ENCODE results near the gene ZBTB39.
A peak's percentile ranks its signal among the peaks of the same experiment; 100 is the strongest.
"Not testable (repeated sequence)": the region's sequence is repeated elsewhere in the genome, so short reads cannot be mapped to it uniquely, and the experiment has no call there.

Gene ZBTB39

DNA sequence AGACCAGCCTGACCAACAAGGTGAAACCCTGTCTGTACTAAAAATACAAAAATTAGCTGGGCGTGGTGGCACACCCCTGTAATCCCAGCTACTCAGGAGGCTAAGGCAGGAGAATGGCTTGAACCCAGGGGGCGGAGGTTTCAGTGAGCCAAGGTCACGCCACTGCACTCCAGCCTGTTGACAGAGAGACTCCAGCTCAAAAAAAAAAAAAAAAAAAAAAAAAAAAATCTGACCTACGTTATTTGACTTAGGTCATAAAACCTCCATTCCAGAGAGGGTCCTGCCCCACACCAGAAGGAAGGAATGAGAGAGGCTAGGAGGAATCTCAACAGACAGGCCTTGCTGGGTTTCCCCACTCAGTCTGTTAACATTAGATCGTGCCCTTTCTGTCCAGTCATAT, 12.0 kb upstream of the ZBTB39 start:
- H3K27ac Mint-ChIP-seq; H3K4me3 Mint-ChIP-seq; H3K9me3 Mint-ChIP-seq; H3K36me3 Mint-ChIP-seq (ENCODE audit: low read depth); H3K4me1 Mint-ChIP-seq (ENCODE audit: low read depth): not testable (repeated sequence)
- H3K27me3 Mint-ChIP-seq (ENCODE audit: low read depth), result peaks cover 24% of the 10 kb centered on the region

DNA sequence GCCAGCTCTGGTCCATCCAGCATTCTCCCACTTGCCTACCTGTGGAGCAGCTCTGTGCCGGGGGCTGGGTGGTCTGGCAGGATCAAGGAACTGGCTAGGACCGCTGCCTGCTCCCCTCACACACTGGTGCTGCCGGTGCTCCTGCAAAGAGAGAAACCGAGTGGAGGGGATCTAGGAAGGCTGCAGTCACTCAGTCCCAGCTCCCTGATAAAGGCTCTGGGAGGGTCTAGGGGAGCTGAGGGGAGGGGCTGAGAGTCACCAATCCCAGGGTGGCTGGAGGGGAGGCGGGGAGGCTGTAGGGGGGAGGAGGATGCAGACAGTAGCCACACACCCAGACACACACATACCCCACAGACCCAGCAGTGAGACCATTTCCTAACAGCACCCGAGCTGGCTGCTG, 10.0 kb upstream of the ZBTB39 start, which contains the start of gene TAC3:
Gene TAC3 (minus strand): TSS at position 182 of the 400 bp plus-strand sequence. CDS start 732 bp downstream, outside the sequence.
- Mint-ChIP-seq H3K4me3 (no peak within 1 kb of the TSS), H3K9me3 (no peaks in the 10 kb centered on the region), H3K36me3 (ENCODE audit: low read depth) (no peaks in the 10 kb centered on the region), H3K27me3 (ENCODE audit: low read depth) (peaks cover 38% of the 10 kb centered on the region), H3K4me1 (ENCODE audit: low read depth) (peaks cover 11% of the 10 kb centered on the region), H3K27ac (no peak within 1 kb of the TSS)

DNA sequence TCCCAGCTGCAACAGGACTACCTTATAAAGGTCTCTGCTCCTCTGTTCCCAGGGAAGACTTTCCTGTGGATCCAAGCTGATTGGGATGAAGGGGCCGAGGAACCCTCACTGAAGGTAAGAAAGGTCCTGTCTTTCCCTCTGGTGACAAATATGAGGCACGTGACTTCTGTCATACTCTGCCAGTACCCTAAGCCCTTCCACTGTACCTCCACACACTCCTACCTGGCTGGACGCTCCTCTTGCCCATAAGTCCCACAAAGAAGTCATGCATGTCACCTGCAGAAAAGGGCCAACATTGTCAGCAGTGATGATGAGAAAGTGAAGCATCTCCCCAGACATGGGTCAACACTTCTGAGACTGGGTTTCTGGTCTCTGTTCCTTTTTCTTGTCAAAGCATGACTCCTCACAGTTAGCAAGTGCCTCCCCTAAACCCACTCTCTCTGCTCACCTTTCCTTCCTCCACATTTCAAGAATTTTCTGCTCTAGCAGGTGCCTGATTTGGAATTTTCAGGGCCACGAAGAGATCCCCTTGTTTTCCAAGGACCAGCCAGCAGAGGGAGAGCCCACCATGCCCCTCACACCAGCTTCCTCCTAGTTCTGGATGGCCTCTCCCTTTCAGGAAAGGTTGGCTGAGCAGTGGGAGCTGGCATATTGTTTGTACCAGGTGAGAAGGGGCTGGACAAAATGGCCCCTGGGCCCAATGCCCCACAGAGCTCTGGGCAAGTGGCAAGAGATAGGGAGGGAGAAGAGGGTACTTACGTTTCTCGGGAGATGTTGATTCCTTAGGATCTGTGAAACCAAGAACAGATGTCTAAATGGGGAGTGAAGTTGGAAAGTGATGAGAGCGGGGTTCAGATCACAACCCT, 6.5 kb upstream of the ZBTB39 start:
- Mint-ChIP-seq H3K36me3 (ENCODE audit: low read depth) (no peaks in the 10 kb centered on the region), H3K27ac (no peak overlapping the region), H3K4me3 (no peak overlapping the region), H3K4me1 (ENCODE audit: low read depth) (peaks cover 18% of the 10 kb centered on the region), H3K27me3 (ENCODE audit: low read depth) (peaks cover 38% of the 10 kb centered on the region), H3K9me3 (no peaks in the 10 kb centered on the region)

DNA sequence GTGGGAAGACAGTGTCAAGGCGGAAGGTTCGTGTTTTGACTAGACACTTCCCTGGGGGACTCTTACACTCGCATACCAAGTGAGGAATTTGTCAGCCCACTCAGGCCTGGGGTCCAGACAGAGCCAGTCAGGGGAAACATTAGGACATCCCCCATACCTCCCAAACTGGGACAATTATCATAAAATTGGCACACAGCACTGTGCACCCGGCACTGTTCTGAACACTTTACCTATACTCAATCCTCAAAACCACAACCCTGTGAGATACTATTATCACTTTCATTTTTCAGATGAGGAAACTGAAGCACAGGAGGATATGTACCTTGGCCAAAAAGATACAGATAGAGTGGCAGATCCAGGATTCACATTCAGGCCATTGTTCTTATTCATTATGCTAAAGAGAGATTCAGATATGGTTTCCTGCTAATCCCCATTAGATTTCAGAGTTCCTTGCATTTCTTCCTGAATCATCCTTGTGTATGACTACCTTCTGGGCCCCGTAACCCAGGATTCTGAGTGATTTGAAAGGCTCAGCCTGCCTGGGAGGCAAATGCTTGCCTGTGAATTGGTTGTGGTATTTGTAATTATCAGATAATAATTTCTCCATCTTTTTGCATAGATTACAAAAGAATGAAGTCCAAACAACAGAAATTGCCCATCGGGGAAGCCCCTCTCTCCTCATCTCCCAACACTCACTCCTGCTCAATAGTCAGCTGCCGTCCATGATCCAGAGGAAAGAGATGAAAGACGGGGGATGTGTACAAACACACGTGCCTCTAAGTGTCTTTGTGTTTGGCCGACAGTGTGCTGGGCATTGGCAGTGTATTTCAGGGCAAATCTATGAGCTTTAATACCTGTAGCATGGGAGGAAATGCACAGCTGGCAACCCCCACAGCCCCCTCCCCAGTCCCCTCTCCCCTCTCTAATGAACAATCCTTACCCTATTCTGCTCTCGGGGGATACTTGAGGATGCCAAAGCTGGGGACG, 5.4 kb upstream of the ZBTB39 start:
- H3K9me3 Mint-ChIP-seq, result no peaks in the 10 kb centered on the region
- H3K27me3 Mint-ChIP-seq (ENCODE audit: low read depth), result peaks cover 38% of the 10 kb centered on the region
- peak overlapping the region; percentile 69 for H3K27ac Mint-ChIP-seq
- no peak overlapping the region for H3K4me3 Mint-ChIP-seq
- no peaks in the 10 kb centered on the region for H3K36me3 Mint-ChIP-seq (ENCODE audit: low read depth)
- H3K4me1 Mint-ChIP-seq (ENCODE audit: low read depth), result peaks cover 26% of the 10 kb centered on the region

DNA sequence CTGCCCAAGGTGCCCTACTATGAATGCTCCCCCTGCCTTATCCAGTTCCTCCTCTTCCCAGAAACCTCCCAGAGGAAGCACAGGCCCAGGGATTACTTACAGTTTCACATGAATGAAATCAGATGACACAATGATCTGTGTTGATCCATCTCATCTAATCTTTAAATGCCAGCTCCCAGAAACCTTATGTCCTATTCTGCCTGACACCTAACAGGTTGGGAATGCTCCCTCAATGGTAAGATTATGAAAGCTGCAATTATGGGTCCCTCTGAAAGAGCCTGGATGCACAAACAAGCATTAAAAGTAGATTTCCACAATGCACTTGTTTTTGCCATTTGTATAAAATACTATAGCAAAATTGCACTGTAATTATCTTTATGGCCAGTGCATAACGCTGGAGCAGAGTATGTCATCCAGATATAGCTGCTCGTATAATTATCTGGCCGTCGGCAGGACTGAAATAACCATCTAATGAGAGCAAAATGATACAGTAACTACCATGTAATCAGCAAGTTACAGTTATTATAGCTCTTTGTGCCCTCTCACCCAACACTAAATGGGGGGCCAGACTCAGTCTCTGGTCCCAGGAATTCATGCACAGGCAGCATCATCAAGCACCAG, 4.4 kb upstream of the ZBTB39 start:
- no peak overlapping the region for H3K4me3 Mint-ChIP-seq
- no peaks in the 10 kb centered on the region for H3K9me3 Mint-ChIP-seq
- no peak overlapping the region for H3K27ac Mint-ChIP-seq
- peaks cover 37% of the 10 kb centered on the region for H3K27me3 Mint-ChIP-seq (ENCODE audit: low read depth)
- H3K36me3 Mint-ChIP-seq (ENCODE audit: low read depth), result no peaks in the 10 kb centered on the region
- peaks cover 28% of the 10 kb centered on the region for H3K4me1 Mint-ChIP-seq (ENCODE audit: low read depth)

DNA sequence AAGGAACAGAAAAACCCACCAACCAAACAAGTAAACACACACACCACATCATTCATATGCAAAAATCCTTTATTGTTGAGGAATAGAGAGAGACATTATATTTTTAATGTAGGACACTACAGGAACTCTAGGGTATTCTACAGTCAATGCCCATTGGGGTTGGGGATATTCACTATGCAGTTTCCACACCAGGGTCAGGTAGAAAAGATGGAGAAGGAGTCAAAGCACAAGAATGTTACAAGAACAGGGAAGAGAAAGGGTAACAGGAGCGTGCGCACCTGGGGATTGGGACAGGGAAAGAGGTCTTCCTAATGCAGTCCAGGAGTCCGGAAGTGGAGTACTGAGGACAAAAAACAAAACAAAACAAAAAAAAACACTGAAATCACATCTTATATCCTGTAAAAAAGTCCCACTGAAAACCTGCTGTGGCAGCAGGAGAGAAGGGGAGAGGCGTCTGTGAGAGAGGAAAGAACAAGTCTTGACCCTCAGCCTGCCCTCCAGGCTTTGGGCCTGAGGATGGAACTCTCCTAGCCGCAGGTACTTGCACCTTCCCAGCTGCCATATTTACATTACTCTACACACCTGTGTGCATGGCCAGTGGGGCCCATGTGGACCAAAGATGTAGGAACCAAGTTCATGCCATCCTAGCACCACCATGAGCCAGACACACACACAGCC, 3.7 kb upstream of the ZBTB39 start:
- Mint-ChIP-seq H3K4me3 (no peak overlapping the region), H3K9me3 (no peaks in the 10 kb centered on the region), H3K27me3 (ENCODE audit: low read depth) (peaks cover 31% of the 10 kb centered on the region), H3K4me1 (ENCODE audit: low read depth) (peaks cover 34% of the 10 kb centered on the region), H3K36me3 (ENCODE audit: low read depth) (peaks cover 2% of the 10 kb centered on the region), H3K27ac (no peak overlapping the region)

DNA sequence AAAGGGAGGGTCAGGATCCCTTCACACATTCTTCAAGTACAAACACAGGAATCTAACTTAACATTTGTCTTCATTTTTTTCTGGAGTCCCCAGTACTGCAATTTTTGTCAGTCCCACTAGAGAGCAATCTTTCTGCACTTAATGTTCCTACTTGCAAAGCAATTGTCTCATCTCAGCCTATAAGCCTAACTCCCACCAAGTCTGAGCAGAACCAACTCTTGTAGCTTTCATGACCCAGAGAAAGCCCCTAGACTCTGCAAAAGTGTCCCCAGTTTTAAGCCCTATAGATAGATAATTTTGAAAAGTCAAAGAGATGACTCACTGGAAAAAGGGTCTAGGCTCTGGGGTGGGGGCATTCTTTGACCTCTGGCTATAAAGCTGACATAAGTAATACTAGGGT, 1.8 kb upstream of the ZBTB39 start:
- Mint-ChIP-seq H3K4me1 (ENCODE audit: low read depth) (peaks cover 40% of the 10 kb centered on the region), H3K4me3 (no peak overlapping the region)

DNA sequence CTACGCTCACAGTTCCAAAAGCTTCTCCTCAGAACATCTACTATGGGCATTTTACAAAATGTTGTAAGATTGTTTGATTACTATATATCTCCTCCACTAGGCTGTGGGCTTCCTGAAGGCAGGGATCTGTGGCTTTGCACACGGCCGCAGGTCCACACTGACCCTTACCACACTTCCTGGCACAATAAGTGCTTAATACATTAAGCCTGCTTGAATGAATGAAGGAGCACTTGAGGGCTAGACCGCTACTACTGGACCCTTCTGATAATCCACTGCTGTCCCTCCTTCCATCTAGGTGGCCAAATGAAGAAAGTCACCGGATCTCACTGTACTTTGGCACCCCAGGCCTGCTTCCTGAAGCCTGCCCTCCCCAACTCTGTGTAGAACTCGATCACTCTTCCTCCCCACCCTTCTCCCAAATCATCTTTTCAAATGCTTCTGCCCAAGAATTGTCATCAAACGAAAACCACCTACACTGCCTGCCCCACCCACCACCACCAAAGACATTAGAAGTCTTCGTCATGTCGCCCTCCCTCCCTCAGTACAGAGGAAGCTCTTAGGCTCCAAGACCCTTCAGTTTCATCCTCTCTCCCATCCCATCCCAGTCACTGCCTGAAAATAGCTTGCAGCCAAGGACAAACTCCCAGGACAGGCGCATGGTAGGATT, 596 bp upstream of the ZBTB39 start:
- Mint-ChIP-seq H3K4me1 (ENCODE audit: low read depth) (peaks cover 39% of the 10 kb centered on the region), H3K27me3 (ENCODE audit: low read depth) (peaks cover 6% of the 10 kb centered on the region), H3K9me3 (no peaks in the 10 kb centered on the region), H3K4me3 (peak overlapping the region; percentile 89), H3K36me3 (ENCODE audit: low read depth) (peaks cover 19% of the 10 kb centered on the region), H3K27ac (peak overlapping the region; percentile 89)

More for the DNA sequence above, 1.8 kb upstream of the ZBTB39 start:
- peaks cover 12% of the 10 kb centered on the region for H3K36me3 Mint-ChIP-seq (ENCODE audit: low read depth)
- H3K27ac Mint-ChIP-seq, result peak overlapping the region; percentile 57
- H3K9me3 Mint-ChIP-seq, result no peaks in the 10 kb centered on the region
- H3K27me3 Mint-ChIP-seq (ENCODE audit: low read depth), result peaks cover 14% of the 10 kb centered on the region

DNA sequence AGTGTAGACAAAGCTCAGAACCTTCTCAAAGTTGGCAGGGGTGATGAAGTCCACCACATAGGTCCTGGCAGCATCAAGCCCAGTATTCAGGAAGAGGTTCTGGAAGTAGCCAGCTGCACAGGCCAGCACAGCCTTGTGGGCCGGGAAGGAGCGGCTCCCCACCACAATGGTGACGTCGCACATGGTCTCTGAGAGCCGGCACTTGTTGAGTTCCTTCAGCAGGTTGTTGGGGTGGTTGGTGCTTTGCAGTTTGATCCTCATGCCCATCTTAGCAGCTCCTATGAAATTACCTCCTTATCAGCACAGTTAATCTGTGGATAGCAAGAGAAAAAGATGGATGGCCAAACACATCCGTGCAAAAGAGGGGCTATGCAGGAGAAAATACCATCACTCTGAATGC, 1.7 kb downstream of the ZBTB39 start:
- Mint-ChIP-seq H3K36me3 (ENCODE audit: low read depth) (peaks cover 19% of the 10 kb centered on the region), H3K9me3 (no peaks in the 10 kb centered on the region), H3K4me3 (peak overlapping the region; percentile 11), H3K27ac (no peak overlapping the region), H3K27me3 (ENCODE audit: low read depth) (no peaks in the 10 kb centered on the region), H3K4me1 (ENCODE audit: low read depth) (peaks cover 36% of the 10 kb centered on the region)

DNA sequence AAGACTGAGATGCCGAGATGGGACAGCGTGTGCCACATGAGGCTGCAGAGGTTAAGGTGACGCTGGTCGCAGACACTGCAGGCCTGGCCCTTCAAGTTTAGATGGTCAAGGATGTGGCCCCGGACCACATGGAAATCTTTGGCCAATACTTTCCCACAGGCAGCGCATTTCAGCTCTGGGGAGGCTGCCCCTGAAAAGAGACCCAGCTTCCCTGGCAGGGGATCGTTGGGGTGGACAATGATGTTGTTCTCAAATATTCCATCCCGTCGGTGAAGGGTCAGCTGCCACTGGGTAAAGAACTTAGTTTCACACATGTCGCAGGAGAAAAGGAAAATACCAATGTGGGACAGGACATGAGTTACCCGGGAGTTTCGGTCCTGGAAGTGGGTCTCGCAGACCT, 3.0 kb downstream of the ZBTB39 start:
- Mint-ChIP-seq H3K9me3 (no peaks in the 10 kb centered on the region), H3K27me3 (ENCODE audit: low read depth) (no peaks in the 10 kb centered on the region), H3K4me1 (ENCODE audit: low read depth) (peaks cover 48% of the 10 kb centered on the region), H3K4me3 (no peak overlapping the region), H3K27ac (no peak overlapping the region), H3K36me3 (ENCODE audit: low read depth) (peaks cover 23% of the 10 kb centered on the region)

DNA sequence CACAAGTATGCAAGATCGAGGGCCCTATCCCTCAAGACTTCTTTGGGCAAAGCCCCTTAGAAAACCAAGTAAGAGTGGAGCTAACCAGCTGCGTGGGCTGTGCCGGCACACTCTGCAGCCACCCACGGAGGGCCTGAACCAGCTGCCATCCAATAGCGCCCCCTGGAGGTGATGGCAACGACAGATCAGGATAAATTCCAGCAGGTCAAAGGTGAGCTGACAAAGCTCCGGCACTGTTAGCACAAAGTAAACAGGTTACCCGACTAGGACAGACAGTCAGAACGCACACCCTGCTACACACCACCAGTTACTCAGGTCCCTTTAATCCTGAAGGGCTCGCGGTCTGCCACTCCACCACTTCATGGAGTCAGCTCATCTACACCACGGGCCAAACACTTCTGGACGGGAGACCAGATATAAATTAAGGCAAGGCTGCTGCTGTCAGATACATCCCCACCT, 4.9 kb downstream of the ZBTB39 start:
- Mint-ChIP-seq H3K9me3 (no peaks in the 10 kb centered on the region), H3K4me3 (no peak overlapping the region), H3K4me1 (ENCODE audit: low read depth) (peaks cover 39% of the 10 kb centered on the region), H3K36me3 (ENCODE audit: low read depth) (peaks cover 27% of the 10 kb centered on the region), H3K27ac (no peak overlapping the region), H3K27me3 (ENCODE audit: low read depth) (no peaks in the 10 kb centered on the region)

DNA sequence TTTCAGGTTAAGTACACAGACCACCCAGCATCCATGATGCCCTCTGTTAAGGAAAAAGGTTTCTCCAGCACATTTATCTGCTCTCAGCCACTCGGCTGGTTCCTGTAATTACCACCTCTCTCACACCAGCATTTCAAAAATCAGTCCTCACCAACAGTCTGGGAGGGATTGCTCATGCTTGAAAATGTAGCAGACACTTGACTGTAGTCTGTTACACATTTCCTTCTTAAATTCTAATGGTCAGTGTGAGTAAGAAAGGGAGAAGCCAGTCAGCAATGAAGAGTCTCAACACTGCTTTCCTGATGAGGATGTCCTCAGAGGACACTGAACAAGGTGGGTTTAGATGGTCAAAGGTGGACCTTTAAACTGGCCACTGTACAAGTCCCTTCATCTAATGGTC, 6.0 kb downstream of the ZBTB39 start:
- Mint-ChIP-seq H3K9me3 (no peaks in the 10 kb centered on the region), H3K27ac (no peak overlapping the region), H3K36me3 (ENCODE audit: low read depth) (peaks cover 25% of the 10 kb centered on the region), H3K27me3 (ENCODE audit: low read depth) (no peaks in the 10 kb centered on the region), H3K4me1 (ENCODE audit: low read depth) (peaks cover 35% of the 10 kb centered on the region), H3K4me3 (no peak overlapping the region)

DNA sequence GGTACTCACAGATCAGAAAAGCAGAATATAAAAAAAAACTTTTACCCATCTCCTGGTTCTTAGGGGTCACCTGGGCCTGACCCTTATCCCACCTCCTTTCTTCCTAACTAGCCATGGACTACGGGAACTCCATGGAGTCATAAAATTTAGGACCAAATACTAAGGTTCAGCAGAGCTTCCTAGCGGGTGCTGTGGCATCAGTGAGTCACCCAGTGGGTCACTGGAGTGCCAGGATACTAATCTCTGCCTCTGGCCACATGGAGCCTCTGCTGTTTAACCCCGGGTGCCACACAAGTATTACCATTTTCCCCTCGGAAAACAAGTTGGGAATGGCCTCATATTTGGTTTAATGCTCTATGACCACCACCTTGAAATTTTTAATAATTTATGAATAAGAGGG, 6.9 kb downstream of the ZBTB39 start:
- Mint-ChIP-seq H3K4me1 (ENCODE audit: low read depth) (peaks cover 28% of the 10 kb centered on the region), H3K27me3 (ENCODE audit: low read depth) (no peaks in the 10 kb centered on the region), H3K36me3 (ENCODE audit: low read depth) (peaks cover 24% of the 10 kb centered on the region), H3K27ac (peak overlapping the region; percentile 94), H3K4me3 (peak overlapping the region; percentile 75), H3K9me3 (no peaks in the 10 kb centered on the region)
